Smooth muscle cell (in vitro differentiated cells): ENCODE data around the gene ZNF282. TPM values are rescaled to one million over a fixed set of nuclear protein-coding genes. Genes with fewer than 3 reads are reported as not detected.
"Not testable (repeated sequence)": the region's sequence is repeated elsewhere in the genome, so short reads cannot be mapped to it uniquely, and the experiment has no call there.

Experiments used
- DNase-seq: peaks from one replicate; lab custom pipeline; 2025; ENCODE audit not compliant: unreplicated experiment; lab: John Stamatoyannopoulos, UW
- H2AFZ ChIP-seq: fragments of 200-600 bp; sonication (generic); 2 replicates; pipeline ENCODE4 v1.6.0; 2016; ENCODE audit warnings: antibody characterized with exemption, low read depth, mild to moderate bottlenecking
- H3F3A ChIP-seq: fragments of 200-600 bp; sonication (generic); 2 replicates; pipeline ENCODE4 v1.6.0; 2017; ENCODE audit warnings: antibody characterized with exemption, low read depth
- H3K27ac ChIP-seq: fragments of 200-600 bp; sonication (generic); 2 replicates; pipeline ENCODE4 v1.5.1; 2016; ENCODE audit warnings: low read depth, mild to moderate bottlenecking
- H3K27me3 ChIP-seq: fragments of 200-600 bp; sonication (generic); 2 replicates; pipeline ENCODE4 v1.6.1; 2016; ENCODE audit warnings: low read depth, mild to moderate bottlenecking
- H3K36me3 ChIP-seq: fragments of 200-600 bp; sonication (generic); 2 replicates; pipeline ENCODE4 v1.5.1; 2016; ENCODE audit warnings: low read depth
- H3K4me1 ChIP-seq: fragments of 200-600 bp; sonication (generic); 2 replicates; pipeline ENCODE4 v1.5.1; 2016; ENCODE audit warnings: low read depth
- H3K4me2 ChIP-seq: fragments of 200-600 bp; sonication (generic); 2 replicates; pipeline ENCODE4 v1.6.0; 2016; ENCODE audit warnings: mild to moderate bottlenecking
- H3K4me3 ChIP-seq: fragments of 200-600 bp; sonication (generic); 2 replicates; pipeline ENCODE4 v1.5.1; 2016; ENCODE audit warnings: mild to moderate bottlenecking
- H3K79me2 ChIP-seq: fragments of 200-600 bp; sonication (generic); 2 replicates; pipeline ENCODE4 v1.6.0; 2016; ENCODE audit warnings: low read depth, mild to moderate bottlenecking
- H3K9ac ChIP-seq: fragments of 200-600 bp; sonication (generic); 2 replicates; pipeline ENCODE4 v1.6.0; 2016; ENCODE audit warnings: low read depth
- H3K9me3 ChIP-seq: fragments of 200-600 bp; sonication (generic); replicated peaks from 2 replicates; pipeline ENCODE4 v1.5.1; 2016; ENCODE audit warnings: low read depth
- H4K20me1 ChIP-seq: fragments of 200-600 bp; sonication (generic); 2 replicates; pipeline ENCODE4 v1.6.0; 2016; ENCODE audit warnings: low read depth
- CTCF ChIP-seq: fragments of 200-600 bp; sonication (generic); IDR thresholded peaks from 2 replicates; pipeline ENCODE4 v1.5.1; 2017; ENCODE audit warnings: borderline replicate concordance, mild to moderate bottlenecking, antibody characterized with exemption; ENCODE audit not compliant: insufficient read depth, poor library complexity, severe bottlenecking
- WGBS: methylation state at CpG from one replicate; pipeline ENCODE4 v1.1.7; 2016; ENCODE audit warnings: low lambda C conversion rate; 5-methylcytosine and 5-hydroxymethylcytosine counted together
- polyA plus RNA-seq: library from polyadenylated mRNA; unstranded; fragments of >200 nt; fragmentation: Nextera tagmentation; extraction: Ambion mirVana; gene quantifications from 2 replicates; pipeline ENCODE4 v1.2.1, GENCODE V29; 2016
- total RNA-seq: library from RNA; depleted of rRNA; stranded (reverse); fragments of >200 nt; gene quantifications from 2 replicates; pipeline ENCODE4 v1.2.3, GENCODE V29; 2014

ZNF282 gene
- total and polyA plus RNA-seq, 2 experiments from 2014 or later: 5.0 to 8.9 TPM

GRCh38 chr7:149223761-149224160 is 28.4 kb downstream of the ZNF282 start:
- no peaks in the 10 kb centered on the region for H3K9me3 ChIP-seq
- H3K4me1 ChIP-seq: no peaks in the 10 kb centered on the region
- no peak overlapping the region for H3K9ac ChIP-seq
- no peak overlapping the region for H3K27ac ChIP-seq
- no peak for DNase-seq
- no peak overlapping the region for H3K4me2 ChIP-seq
- TF ChIP-seq CTCF: no peak
- no peak overlapping the region for H3K4me3 ChIP-seq
- no peak overlapping the region for H2AFZ ChIP-seq
- H3K36me3 ChIP-seq: no peaks in the 10 kb centered on the region
- peaks cover 4% of the 10 kb centered on the region for H4K20me1 ChIP-seq
- H3K27me3 ChIP-seq: no peaks in the 10 kb centered on the region
- WGBS: 80% methylated on average over 1 of the region's 39 CpGs
- peaks cover under 1% of the 10 kb centered on the region for H3F3A ChIP-seq
- H3K79me2 ChIP-seq: no peaks in the 10 kb centered on the region

GRCh38 chr7:149224352-149224751 is 29.0 kb downstream of the ZNF282 start:
- Histone ChIP-seq H2AFZ (no peak overlapping the region), H3K9ac (no peak overlapping the region), H3K4me1 (no peaks in the 10 kb centered on the region), H3K36me3 (no peaks in the 10 kb centered on the region), H3F3A (peaks cover 5% of the 10 kb centered on the region), H4K20me1 (no peaks in the 10 kb centered on the region), H3K27ac (no peak overlapping the region), H3K27me3 (no peaks in the 10 kb centered on the region), H3K9me3 (no peaks in the 10 kb centered on the region), H3K4me2 (no peak overlapping the region), H3K79me2 (no peaks in the 10 kb centered on the region), H3K4me3 (no peak overlapping the region)
- TF ChIP-seq CTCF: no peak
- 98% methylated on average over 29 of the region's 37 CpGs for WGBS
- DNase-seq: no peak

GRCh38 chr7:149225106-149225505 is 29.8 kb downstream of the ZNF282 start:
- Histone ChIP-seq H3K27me3 (no peaks in the 10 kb centered on the region), H3F3A (peaks cover 5% of the 10 kb centered on the region), H3K9me3 (no peaks in the 10 kb centered on the region), H3K27ac (no peak overlapping the region), H3K4me3 (no peak overlapping the region), H3K36me3 (no peaks in the 10 kb centered on the region), H3K4me2 (no peak overlapping the region), H2AFZ (no peak overlapping the region), H4K20me1 (no peaks in the 10 kb centered on the region), H3K9ac (no peak overlapping the region), H3K4me1 (no peaks in the 10 kb centered on the region), H3K79me2 (no peaks in the 10 kb centered on the region)
- DNase-seq: no peak
- TF ChIP-seq CTCF: no peak
- WGBS: 98% methylated on average over 19 of the region's 19 CpGs

- Histone ChIP-seq H3K36me3 (no peaks in the 10 kb centered on the region), H2AFZ (no peak overlapping the region), H3K4me2 (no peak overlapping the region), H3K27ac (no peak overlapping the region), H3K4me1 (no peaks in the 10 kb centered on the region), H4K20me1 (no peaks in the 10 kb centered on the region), H3K9ac (no peak overlapping the region), H3K27me3 (no peaks in the 10 kb centered on the region), H3K9me3 (no peaks in the 10 kb centered on the region), H3K4me3 (no peak overlapping the region), H3K79me2 (no peaks in the 10 kb centered on the region), H3F3A (peaks cover 5% of the 10 kb centered on the region)
- no peak for TF ChIP-seq CTCF
- WGBS: 99% methylated on average over 22 of the region's 22 CpGs
- no peak for DNase-seq
Observed at GRCh38 chr7:149225656-149226055, 30.3 kb downstream of the ZNF282 start.

- H3K9ac ChIP-seq, H3K4me2 ChIP-seq, H3F3A ChIP-seq, DNase-seq, H2AFZ ChIP-seq, H3K79me2 ChIP-seq, H3K4me3 ChIP-seq, H4K20me1 ChIP-seq, H3K36me3 ChIP-seq, H3K27ac ChIP-seq, H3K4me1 ChIP-seq, H3K9me3 ChIP-seq, H3K27me3 ChIP-seq: not testable (repeated sequence)
- WGBS: 96% methylated on average over 17 of the region's 17 CpGs
Observed at GRCh38 chr7:149226366-149226765, 31.0 kb downstream of the ZNF282 start.
